HG02973 (cell line): ENCODE results near the gene RNFT2.

Experiments
- ATAC-seq: cut with Tn5 transposase; IDR thresholded peaks from one replicate; pipeline ENCODE4 v1.9.1; 2021; ENCODE audit warnings: moderate library complexity; ENCODE audit not compliant: unreplicated experiment

Gene RNFT2

DNA sequence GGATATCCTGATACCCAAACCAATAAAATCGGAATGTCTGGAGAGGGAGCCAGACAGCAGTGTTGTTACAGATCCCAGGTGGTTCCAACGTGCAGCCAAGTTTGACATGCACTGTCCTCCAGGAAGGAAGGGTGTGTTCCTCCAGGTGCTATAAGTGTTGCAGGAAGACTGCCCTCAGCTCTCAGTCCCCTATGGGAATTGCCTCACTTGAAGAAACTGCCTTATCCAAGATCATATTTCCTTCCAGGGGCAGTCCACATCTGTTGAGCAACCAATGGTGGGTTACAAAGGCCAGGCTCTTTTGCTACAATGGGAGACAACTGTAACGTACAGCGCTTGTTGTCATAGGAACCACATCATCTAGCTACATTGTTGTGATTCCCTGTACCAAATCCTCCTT, 159.4 kb downstream of the RNFT2 start:
- no peak for ATAC-seq

DNA sequence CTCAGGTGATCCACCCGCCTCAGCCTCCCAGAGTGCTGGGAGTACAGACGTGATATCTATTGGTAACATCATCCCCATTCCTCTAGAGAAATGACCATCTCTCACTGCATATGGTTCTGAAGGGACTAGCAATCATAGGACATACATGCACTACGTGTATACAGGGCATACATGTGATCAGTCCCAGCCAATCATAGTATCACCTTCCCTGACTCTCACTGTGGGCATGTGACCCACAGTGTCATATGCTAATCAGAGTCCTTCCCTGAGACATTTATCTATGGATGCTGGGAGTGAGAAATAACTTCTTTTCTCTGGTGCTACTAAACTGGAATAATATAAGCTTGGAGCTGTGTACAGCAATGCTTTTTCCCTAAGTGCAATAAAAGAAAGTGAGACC, 160.6 kb downstream of the RNFT2 start:
- no peak for ATAC-seq

DNA sequence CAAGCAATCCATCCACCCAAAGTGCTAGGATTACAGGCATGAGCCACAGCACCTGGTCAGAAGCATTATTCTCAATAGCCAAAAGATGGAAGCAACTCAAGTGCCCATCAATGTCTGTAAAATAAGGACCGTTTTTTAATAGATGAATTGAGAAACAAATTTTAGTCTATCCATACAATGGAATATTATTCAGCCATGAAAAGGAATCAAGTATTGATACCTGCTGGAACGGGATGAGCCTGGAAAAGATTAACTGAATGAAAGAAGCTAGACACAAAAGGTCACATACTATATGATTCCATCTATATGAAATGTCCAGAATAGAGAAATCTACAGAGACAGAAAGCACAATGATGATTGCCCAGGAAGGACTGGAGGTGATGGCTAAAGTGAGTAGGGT, 163.5 kb downstream of the RNFT2 start:
- no peak for ATAC-seq
